Mesenteric fat pad (tissue), 1 donor: ENCODE results near the gene KCTD3. TPM values are rescaled to one million over a fixed set of nuclear protein-coding genes. Genes with fewer than 3 reads are reported as not detected.

Experiments used
- DNase-seq: peaks from one replicate; pipeline ENCODE4 v3.0.0-alpha.2; 2020; ENCODE audit warnings: low spot score
- total RNA-seq: library from RNA; stranded (reverse); fragmentation: NEBNext Ultra II Directional; extraction: Animal tissue kit (Norgen Biotek cat#: 25700); gene quantifications from one replicate; pipeline ENCODE4 v1.2.1, GENCODE V29; 2021
- donor health status: DM: yes; HTN: yes; CAD: no.

KCTD3 gene
- total RNA-seq, 1 donor from 2014 or later, result 40.3 TPM

DNA sequence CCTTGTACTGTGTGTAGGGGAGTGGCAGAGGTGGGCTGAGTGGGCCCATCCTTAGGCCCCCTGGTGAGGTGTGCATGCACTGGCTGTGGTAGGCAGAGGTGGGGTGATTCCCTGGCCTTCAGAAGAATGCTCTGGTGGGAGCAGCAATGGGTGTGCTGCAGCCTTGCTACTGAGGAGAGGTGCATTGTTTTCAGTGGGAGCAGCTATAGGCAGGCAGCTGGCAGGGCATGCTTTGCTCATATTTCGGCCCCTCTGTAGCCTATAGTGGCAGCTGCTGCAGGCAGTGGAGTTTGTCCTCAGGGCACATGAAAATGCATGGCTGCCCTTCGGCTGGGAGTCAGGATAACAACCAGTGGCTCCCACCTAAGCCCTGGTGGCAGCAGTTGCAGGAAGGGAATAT, 10.1 kb upstream of the KCTD3 start:
- DNase-seq, result no peak

DNA sequence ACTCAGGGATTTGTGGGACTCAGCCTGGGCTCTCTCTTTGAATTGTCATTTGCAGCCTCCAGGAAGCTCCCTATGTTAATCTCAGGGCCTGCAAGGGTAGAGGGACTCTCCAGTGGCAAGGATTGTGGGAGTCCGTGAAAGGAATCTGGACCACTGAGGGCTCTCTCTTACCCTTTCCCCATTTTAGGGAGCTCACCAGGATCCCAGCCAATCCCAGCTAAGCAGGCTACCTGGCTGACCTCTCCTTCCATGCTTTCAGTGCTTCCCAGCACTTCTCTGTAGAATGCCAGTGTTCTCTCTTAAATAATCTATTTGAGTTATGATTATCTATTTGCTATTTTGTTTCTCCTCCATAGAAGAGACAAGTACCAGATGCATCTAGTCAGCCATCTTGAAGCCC, 9.6 kb upstream of the KCTD3 start:
- DNase-seq, result no peak

DNA sequence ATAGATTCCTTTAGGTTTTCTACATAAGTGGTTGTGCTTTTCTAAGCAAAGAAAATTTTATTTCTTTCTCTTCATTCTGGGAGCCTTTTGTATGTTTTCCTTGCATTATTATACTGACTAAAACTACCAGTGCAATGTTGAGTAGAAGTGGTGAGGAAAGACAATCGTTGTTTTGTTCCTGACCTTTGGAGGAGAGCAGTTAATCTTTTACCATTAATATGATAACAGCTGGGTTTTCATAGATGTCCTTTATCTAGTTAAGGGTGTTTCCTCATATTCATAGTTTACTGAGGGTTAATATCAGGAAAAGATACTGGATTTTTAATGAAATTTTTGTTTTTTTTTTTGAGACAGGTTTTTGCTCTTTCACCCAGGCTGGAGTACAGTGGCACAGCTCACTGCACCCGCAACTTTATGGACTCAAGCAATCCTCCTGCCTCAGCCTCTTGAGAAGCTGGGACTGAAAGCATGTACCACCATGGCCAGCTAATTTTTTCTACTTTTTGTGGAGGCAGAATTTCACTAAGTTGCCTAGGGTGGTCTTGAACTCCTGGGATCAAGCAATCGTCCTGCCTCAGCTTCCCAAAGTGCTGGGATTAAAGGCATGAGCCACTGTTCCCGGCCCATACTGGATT, 9.0 kb upstream of the KCTD3 start:
- no peak for DNase-seq

DNA sequence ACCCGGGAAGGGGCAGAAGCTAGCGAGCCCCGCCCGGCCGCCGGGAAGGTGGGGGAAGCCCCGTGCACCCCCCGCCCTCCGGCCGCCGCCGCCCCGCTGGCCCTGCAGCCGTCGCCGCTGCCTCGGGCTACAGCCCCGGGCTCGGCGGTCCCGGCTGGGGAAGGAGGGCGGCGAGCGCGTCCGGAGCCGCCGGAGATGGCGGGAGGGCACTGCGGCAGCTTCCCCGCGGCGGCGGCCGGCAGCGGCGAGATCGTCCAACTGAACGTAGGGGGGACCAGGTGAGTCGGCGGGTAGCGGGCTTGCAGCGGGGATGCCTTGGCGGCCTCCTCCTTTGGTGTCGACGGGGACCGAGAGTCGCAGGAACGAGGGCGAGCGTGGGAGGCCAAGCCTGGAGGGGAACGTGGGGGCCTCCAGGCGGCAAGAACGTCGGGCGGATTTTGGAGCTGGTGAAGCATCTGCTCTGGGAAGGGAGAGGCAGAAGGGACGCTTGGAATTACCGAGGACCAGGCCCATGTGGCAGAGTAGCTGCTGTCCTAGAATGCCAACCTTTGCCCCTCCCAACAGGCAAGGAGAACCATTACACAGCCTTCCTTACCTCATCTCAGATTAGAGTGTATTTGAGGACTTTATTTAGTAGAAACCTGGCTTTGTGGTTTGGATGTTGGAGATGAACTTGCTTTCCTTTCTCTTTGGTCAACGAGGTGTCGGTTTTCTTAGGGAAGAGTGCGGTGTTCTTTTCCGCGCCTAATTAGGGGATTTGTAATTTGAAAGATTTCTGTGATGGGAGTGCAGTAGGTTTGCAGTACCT, 591 bp downstream of the KCTD3 start:
- no peak for DNase-seq

DNA sequence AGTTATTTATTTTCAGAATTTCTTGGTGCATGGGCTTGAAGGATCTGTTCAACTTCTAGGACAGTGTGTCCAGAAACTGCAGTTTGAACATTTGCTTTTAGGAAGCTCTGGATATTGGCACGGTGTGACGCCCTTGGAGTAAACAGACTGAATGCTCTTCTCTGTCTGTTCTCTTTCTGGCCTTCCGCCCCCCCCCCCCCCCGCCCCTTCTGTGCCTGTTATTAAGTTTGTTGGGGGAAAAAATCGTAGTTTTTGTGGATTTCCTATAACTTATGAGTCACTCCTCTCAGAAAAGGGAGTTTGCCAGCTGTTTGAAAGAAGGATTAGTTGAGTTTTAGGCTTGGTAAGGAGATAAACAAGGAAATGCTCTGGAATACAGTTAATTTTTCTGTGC, 1.2 kb downstream of the KCTD3 start:
- no peak for DNase-seq

DNA sequence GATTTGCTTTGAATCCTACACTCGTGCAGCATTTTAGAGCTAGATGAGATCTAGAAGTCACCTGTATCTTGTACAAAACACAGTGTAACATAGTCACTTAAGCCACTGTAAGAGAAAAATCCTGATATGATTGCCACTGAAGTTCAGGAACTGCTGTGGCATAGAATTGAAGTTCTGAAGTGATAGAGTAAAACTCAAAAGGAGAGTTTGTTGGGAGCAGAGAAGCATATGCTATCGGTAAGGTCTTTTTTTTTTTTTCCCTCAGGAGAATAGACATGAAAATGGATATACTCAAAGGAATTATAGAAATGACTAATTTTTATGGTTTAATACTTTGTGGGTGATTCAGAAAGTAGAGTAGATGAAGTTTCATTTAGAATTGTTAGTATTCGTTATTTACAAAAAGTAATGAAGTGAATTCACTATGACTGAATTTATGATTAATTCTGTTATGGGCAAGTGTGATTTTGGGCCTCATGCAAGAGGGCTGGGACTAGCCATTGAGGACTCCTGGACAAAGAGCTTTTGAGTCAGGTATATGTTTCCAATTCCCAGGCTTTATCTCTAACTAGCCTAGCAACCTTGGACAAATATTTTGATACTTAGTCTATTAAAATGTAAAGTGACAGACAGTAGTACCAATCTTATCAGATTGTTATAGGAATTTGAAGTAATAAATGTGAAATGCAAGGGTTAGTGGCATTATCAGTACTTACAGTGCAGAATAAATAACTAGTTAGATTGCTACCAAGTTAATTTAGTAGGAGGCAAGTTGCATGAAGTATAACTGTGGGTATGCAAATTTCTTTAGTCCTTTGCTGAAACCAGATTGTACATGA, 3.1 kb downstream of the KCTD3 start:
- DNase-seq, result no peak

DNA sequence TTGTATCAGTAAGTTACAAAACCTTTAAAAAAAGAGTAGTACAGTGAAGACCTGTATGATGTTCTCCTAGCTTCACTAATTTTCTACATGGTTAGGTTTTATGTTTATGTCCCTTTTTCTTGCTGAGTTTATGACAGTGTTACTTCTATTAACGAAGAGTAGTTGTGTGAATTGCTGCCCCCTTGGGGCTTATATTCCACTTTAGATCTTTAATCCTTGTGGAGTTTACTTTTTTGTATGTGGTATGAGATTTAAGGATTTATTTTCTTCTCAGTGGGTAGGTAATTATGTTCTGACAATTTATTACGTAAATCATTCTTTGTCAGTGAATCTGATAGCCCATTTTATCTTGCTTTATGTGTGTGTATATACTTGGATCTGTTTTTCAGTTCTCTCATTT, 14.8 kb downstream of the KCTD3 start:
- DNase-seq, result no peak

DNA sequence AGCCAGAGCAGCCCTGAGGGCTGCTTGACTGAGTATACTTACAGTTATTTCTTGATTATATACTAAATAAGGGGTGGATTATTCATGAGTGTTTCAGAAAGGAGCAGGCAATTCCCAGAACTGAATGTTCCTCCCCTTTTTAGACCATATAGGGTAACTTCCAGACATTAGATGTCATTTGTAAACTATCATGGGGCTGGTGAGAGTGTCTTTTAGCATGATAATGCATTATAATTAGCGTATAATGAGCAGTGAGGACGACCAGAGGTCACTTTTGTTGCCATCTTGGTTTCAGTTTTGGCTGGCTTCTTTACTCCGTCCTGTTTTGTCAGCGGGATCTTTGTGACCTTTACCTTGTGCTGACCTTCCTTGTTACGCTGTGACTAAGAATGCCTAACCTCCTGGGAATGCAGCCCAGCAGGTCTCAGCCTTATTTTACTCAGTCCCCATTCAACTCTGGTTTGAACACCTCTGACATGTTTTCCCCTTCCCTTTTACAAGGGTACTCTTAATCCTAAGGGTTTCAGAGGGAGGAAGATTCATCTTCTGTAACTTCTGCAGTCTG, 16.2 kb downstream of the KCTD3 start:
- no peak for DNase-seq

DNA sequence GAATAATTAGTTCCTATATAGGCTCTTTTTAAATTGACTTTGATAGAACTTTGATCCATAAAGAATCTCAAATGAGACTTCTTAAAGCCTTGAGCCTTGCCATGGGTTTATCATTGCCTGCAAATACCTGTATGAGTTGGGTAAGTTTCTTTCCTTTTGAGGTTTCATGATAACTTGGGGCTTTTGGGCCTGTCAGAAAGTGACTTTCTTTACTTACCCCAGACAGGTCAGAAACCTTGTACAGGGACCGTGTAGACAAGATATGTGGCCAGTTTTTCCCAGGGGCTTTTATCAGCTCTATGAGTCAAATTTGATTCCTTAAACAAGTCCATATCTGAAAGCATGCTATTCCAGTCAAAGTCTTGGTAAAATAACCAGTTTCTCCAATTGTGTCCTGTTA, 17.3 kb downstream of the KCTD3 start:
- DNase-seq, result no peak

DNA sequence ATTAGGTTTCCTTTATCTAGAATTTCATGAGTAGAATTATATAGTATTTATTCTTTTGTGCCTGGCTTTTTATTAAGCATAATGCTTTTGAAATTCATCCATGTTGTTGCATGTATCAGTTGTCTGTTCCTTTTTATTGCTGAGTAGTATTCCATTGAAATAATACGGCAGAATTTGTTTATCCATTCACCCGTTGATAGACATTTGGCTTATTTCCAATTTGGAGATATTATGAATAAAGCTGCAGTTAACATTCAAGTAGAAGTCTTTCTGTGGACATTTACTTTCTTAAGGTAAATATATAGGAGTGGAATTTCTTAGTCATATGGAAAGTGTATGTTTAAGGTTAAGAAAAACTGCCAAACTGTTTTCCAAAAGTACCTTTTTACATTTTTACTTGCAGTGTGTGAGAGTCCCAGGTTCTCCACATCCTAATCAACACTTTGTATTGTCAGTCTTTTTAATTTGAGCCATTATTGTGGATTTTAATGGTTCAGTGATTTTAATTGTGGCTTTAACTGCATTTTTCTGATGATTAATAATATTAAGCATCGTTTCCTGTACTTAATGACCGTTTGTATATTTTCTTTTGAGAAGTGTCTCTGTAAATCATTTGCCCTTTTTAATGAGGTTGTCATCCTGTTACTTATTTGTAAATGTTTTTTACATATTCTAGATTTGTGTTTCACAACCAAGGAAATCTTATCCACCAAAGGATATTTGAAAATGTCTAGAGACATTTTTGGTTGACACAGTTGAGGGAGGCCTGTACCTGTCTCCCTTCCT, 22.7 kb downstream of the KCTD3 start:
- DNase-seq, result no peak

DNA sequence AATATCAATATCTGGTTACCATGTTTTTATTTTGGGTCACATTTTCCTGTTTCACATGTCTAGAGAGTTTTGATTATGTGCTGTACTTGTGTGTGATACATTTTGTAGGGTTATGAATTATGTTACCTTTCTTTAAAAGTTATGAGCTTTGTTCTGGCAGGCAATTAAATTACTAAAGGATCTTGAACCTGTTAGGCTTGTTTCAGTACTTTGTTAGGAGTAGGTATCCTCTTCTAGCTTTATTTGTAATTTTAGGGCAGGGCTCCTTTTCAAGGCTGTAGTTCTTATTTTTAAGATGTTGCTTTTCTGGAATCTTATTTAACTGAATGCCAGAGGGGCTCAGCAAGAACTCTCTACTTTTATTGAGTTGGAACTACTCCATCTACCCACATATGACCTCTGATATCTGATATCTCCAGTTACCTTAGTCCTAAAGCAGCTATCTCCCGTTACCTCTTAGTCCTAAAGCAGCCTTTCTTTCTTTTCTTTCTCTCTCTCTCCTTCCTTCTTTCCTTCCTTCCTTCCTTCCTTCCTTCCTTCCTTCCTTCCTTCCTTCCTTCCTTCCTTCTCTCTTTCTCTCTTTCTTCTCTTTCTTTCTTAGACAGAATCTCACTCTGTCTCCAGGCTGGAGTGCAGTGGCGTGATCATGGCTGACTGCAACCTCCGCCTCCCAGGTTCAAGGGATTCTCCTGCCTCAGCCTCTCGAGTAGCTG, 23.8 kb downstream of the KCTD3 start:
- no peak for DNase-seq

DNA sequence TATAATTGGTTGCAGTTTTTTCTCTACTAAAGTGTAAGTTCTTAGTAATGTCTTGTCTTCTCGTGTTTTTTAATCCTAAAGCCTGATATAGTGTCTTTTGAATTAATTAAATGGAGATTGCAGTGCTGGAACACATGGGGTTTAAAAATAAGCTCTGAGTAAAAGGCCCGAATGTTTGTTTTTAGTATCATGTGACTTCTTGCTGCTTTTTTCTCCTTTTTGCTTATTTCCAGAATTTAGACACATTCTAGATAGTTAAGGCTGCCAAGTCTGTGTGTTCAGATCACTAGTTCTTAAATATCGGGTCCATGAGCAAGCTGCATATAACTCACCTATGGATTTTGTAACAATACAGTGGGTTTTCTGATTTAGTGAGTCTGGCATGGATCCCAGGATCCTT, 27.5 kb downstream of the KCTD3 start:
- no peak for DNase-seq

DNA sequence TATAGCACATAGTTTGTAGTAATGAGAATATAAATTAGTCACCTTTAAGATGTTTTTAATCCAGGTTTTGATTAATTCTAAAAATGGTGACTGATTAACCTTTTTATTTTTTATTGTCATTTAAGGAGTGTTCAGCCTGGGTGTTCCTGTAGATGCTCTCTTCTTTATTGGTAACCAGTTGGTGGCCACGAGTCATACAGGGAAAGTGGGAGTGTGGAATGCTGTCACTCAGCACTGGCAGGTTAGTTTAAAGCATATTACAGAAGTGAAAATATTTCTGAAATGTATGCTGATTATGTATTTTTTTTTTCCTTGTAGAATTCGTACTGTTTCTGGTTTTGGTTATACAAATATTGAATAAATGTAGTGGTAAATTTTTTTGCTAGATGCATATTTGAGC, 28.1 kb downstream of the KCTD3 start:
- no peak for DNase-seq

DNA sequence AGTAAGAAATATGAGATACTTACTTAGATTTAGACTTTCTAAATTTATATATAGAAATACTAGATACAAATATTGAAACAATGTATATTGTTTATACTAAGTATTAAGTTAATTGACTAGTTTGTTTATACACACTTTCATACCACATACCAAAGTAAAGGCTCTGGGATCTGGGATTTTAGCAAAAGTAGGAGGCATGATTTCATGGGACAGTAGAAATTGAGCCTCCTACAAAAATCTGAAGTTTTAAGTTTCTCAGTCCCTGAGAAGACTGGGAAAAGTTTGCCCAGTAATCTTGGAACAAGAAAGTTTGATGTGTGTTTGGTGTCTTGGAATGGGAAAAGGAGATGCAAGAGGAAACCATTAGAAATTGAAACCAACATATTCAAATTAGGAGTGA, 30.9 kb downstream of the KCTD3 start:
- no peak for DNase-seq

DNA sequence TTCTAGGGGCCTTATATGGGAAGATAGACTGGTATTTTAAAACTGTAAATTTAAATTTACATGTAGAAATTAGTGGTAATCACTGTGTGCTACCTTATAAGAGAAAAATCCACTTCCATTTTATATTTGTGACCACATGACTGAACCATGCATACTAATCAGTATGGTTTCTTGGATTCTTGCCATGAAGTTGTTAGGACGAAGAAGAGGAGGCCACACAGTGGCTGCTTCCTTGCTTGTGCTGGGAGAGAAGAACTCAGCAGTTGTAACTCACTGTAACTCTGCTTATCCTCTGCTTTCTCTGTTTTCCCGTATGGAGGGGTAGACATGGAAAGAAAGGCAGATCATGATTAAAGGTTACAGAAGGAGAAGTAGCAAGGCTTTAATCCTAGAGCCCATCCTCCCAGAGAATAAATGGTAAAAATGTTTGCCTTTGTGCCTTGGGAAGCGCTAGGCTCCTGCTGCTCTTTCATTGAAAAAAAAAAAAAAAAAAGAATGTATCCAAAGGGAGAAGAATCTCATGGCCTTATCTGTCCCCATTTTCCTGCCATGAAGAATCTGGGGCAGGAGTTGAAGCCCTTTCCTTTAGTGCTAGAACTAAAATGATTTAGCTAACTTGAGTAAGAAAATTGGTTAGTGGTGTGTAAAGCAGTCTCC, 32.4 kb downstream of the KCTD3 start:
- DNase-seq, result no peak

DNA sequence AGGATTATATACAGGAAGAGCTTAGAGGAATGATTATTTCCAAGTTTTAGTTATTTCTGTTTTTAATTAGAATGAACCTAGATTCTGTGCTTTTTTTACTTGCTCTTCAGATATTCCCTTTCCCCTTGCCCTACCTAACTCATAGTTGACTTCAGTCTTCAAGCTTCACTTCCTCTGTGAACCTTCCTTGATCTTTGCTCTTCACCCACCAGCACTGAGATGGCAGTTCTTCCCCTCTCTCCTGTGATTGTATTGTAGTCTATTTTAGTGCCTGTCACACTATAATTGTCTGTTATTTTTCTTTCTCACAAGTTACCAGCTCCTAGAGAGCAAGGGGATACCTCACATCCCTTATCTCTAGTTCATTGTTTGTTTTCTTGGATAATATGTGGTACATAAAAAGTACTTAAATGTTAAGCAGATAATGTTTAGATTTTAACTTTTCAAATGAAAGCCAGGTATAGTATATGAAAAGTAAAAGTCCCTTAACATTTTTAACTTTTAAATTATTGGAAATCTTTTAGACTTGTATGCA, 33.2 kb downstream of the KCTD3 start:
- DNase-seq, result no peak

DNA sequence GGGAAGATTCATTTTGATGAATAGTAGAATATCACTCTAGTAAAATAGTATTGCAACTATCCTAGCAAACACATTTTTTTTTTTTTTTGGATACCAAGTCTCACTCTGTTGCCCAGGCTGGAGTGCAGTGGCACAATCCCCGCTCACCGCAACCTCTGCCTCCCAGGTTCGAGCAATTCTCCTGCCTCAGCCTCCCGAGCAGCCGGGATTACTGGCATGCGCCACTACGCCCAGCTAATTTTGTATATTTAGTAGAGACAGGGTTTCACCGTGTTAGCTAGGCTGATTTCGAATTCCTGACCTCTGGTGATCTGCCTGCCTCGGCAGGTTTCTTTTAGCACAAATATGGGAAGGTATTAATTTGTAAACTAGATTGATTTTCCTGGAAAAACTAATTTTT, 33.8 kb downstream of the KCTD3 start:
- DNase-seq, result no peak

DNA sequence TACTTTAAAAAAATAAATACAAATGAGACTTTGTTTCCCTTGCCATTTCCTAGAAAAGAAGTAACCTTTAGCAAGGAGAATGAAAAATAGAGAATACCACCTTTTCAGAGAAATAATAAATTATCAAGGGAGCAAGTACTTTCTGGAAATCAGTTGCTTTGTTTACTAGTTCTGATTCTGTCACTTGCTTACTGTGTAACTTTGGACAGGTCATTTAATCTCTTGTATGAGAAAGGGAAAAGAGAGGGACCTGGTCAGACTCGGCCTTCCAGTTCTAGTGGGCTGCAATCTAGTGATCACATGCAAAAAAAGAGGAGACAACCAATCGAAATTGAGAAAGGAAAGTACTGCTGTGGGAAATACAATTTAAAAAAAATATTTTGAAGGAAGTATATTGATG, 34.2 kb downstream of the KCTD3 start:
- DNase-seq, result no peak

DNA sequence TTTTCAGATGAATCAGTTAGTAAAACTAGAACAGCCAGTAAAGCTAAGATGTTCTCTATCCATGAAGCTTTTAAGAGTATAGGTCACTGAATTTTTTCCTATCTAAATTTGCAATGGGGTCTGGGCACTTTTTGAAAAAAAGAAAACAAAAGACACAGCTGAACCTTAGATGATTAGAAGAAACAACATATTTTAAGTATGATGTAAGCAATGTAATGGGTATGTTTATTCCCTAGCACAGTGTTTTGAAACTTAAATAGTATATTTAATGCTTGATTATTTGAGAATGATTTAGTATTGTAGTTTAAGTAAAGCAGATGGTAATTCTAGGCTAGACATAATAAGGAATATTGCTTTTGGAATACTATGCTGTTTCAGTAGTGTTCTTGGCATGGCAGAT, 36.2 kb downstream of the KCTD3 start:
- no peak for DNase-seq
